ENCODE results near the gene VGF. TPM values are rescaled to one million over a fixed set of nuclear protein-coding genes. Genes with fewer than 3 reads are reported as not detected.
A peak's percentile ranks its signal among the peaks of the same experiment; 100 is the strongest.

VGF gene
- total RNA-seq, 1 experiment from 2014 or later, result 1.2 TPM

GRCh38 chr7:101171442-101171837 is 6.1 kb upstream of the VGF start:
- H3K36me3 Mint-ChIP-seq (ENCODE audit: insufficient read depth, unreplicated experiment), result no peaks in the 10 kb centered on the region
- DNase-seq, result peak in 1 of 2 experiments; percentile 49
- BruUV-seq (replicated peaks), result no TSS peak
- Histone ChIP-seq H3K27me3 (replicated peaks; ENCODE audit: control insufficient read depth, insufficient read depth, low read length) (peaks cover 10% of the 10 kb centered on the region), H3K9me3 (no peaks in the 10 kb centered on the region), H3K4me1 (peaks cover 26% of the 10 kb centered on the region), H3K36me3 (ENCODE audit: control insufficient read depth, insufficient read depth, low read length) (no peaks in the 10 kb centered on the region), H3K4me3 (ENCODE audit: low read depth, low read length) (no peak overlapping the region)
- peak overlapping the region; percentile 64 for H3K4me3 Mint-ChIP-seq (ENCODE audit: unreplicated experiment)
- POLR2A ChIA-PET, result interaction anchor here (0.7 kb wide), 1 partner anchor 1177 kb away, joined by 3 read pairs; no protein-coding TSS in a partner anchor
- no peak overlapping the region for H3K27ac Mint-ChIP-seq (ENCODE audit: unreplicated experiment)
- peaks cover 36% of the 10 kb centered on the region for H3K4me1 Mint-ChIP-seq (ENCODE audit: low read depth, unreplicated experiment)
- TF ChIP-seq CTCF (IDR thresholded peaks at IDR 0.05; ENCODE audit: insufficient read depth in 1 of 2, low read depth in 1 of 2, low read length in 1 of 2, severe bottlenecking in 1 of 2, unreplicated experiment in 1 of 2), result peak in 1 of 2 experiments; percentile 47
- intact Hi-C loops (cut with micrococcal nuclease; ENCODE audit: unreplicated experiment), result no loop called here
- H3K9me3 Mint-ChIP-seq (ENCODE audit: unreplicated experiment), result no peaks in the 10 kb centered on the region
- peaks cover 56% of the 10 kb centered on the region for H3K27me3 Mint-ChIP-seq (ENCODE audit: insufficient read depth, unreplicated experiment)
- CTCF ChIA-PET, result interaction anchor here (1.0 to 1.5 kb wide), 3 partner anchors 22 to 111 kb away, joined by 6 read pairs; no protein-coding TSS in a partner anchor

GRCh38 chr7:101170617-101171441 is 5.5 kb upstream of the VGF start:
- TF ChIP-seq CTCF (IDR thresholded peaks at IDR 0.05; ENCODE audit: insufficient read depth in 1 of 2, low read depth in 1 of 2, low read length in 1 of 2, severe bottlenecking in 1 of 2, unreplicated experiment in 1 of 2), result no peak
- H3K4me3 Mint-ChIP-seq (ENCODE audit: unreplicated experiment), result peak overlapping the region; percentile 64
- Histone ChIP-seq H3K27me3 (replicated peaks; ENCODE audit: control insufficient read depth, insufficient read depth, low read length) (peaks cover 10% of the 10 kb centered on the region), H3K36me3 (ENCODE audit: control insufficient read depth, insufficient read depth, low read length) (no peaks in the 10 kb centered on the region), H3K4me3 (ENCODE audit: low read depth, low read length) (no peak overlapping the region), H3K9me3 (no peaks in the 10 kb centered on the region), H3K4me1 (peaks cover 26% of the 10 kb centered on the region)
- intact Hi-C loops (cut with micrococcal nuclease; ENCODE audit: unreplicated experiment), result loop anchor here (1.0 kb wide), 1 partner anchor 27 kb away; no protein-coding TSS in a partner anchor
- H3K27me3 Mint-ChIP-seq (ENCODE audit: insufficient read depth, unreplicated experiment), result peaks cover 60% of the 10 kb centered on the region
- BruUV-seq (replicated peaks), result no TSS peak
- peaks cover 2% of the 10 kb centered on the region for H3K36me3 Mint-ChIP-seq (ENCODE audit: insufficient read depth, unreplicated experiment)
- H3K4me1 Mint-ChIP-seq (ENCODE audit: low read depth, unreplicated experiment), result peaks cover 40% of the 10 kb centered on the region
- CTCF ChIA-PET, result interaction anchor here (0.9 to 1.5 kb wide), 4 partner anchors 10 to 27 kb away, joined by 3 to 7 read pairs (median 6); no protein-coding TSS in a partner anchor
- H3K9me3 Mint-ChIP-seq (ENCODE audit: unreplicated experiment), result no peaks in the 10 kb centered on the region
- DNase-seq, result no peak
- POLR2A ChIA-PET, result interaction anchor here (0.7 kb wide), 1 partner anchor 1176 kb away, joined by 3 read pairs; no protein-coding TSS in a partner anchor
- no peak overlapping the region for H3K27ac Mint-ChIP-seq (ENCODE audit: unreplicated experiment)

GRCh38 chr7:101169838-101170551 is 4.6 kb upstream of the VGF start:
- Mint-ChIP-seq H3K27ac (ENCODE audit: unreplicated experiment) (no peak overlapping the region), H3K9me3 (ENCODE audit: unreplicated experiment) (no peaks in the 10 kb centered on the region), H3K36me3 (ENCODE audit: insufficient read depth, unreplicated experiment) (peaks cover 11% of the 10 kb centered on the region), H3K4me3 (ENCODE audit: unreplicated experiment) (no peak overlapping the region), H3K27me3 (ENCODE audit: insufficient read depth, unreplicated experiment) (peaks cover 59% of the 10 kb centered on the region), H3K4me1 (ENCODE audit: low read depth, unreplicated experiment) (peaks cover 45% of the 10 kb centered on the region)
- Histone ChIP-seq H3K4me3 (ENCODE audit: low read depth, low read length) (no peak overlapping the region), H3K4me1 (peaks cover 29% of the 10 kb centered on the region), H3K36me3 (ENCODE audit: control insufficient read depth, insufficient read depth, low read length) (no peaks in the 10 kb centered on the region), H3K27me3 (replicated peaks; ENCODE audit: control insufficient read depth, insufficient read depth, low read length) (peaks cover 10% of the 10 kb centered on the region), H3K9me3 (no peaks in the 10 kb centered on the region)
- BruUV-seq (replicated peaks), result no TSS peak
- ChIA-PET POLR2A (no interaction called here), CTCF (interaction anchor here (0.9 to 1.5 kb wide), 3 partner anchors 9 to 26 kb away, joined by 3 to 7 read pairs (median 6); no protein-coding TSS in a partner anchor)
- peak; percentile 92 to 94 for TF ChIP-seq CTCF (IDR thresholded peaks at IDR 0.05; ENCODE audit: insufficient read depth in 1 of 2, low read depth in 1 of 2, low read length in 1 of 2, severe bottlenecking in 1 of 2, unreplicated experiment in 1 of 2)
- DNase-seq, result peak; percentile 67 to 88
- intact Hi-C loops (cut with micrococcal nuclease; ENCODE audit: unreplicated experiment), result loop anchor here (1.0 kb wide), 2 partner anchors 22 to 26 kb away; no protein-coding TSS in a partner anchor

All from Caco-2 (cell line).